K562 (cell line): ENCODE measurements around the gene HIP1R. TPM values are rescaled to one million over a fixed set of nuclear protein-coding genes. Genes with fewer than 3 reads are reported as not detected.

Source experiments
- ATF7 ChIP-seq: fragments of 450-650 bp; IDR thresholded peaks from 2 replicates; pipeline ENCODE4 v1.7.1; 2014; ENCODE audit warnings: mild to moderate bottlenecking, moderate library complexity
- GTF2A2 ChIP-seq: IDR thresholded peaks from 2 replicates; pipeline ENCODE4 v1.6.1; 2016; ENCODE audit warnings: mild to moderate bottlenecking, missing genetic modification characterization, missing compliant biosample characterization
- MAZ ChIP-seq, 2 experiments: fragments of 450-650 bp in 1 of 2; sonication (generic) in 1 of 2; formaldehyde crosslinking; IDR thresholded peaks in 1 of 2; conservative IDR thresholded peaks in 1 of 2; 2 replicates each; pipeline versions ENCODE4 v1.4.0 to v1.5.0; 2020; ENCODE audit warnings: mild to moderate bottlenecking in 1 of 2, missing genetic modification reagents in 1 of 2
- MTA1 ChIP-seq: fragments of 450-650 bp; IDR thresholded peaks from 2 replicates; pipeline ENCODE4 v1.6.1; 2017; ENCODE audit warnings: borderline replicate concordance
- PHTF2 ChIP-seq: fragments of 250-450 bp; sonication (Bioruptor Pico); IDR thresholded peaks from 2 replicates; pipeline ENCODE4 v1.5.0; 2021; ENCODE audit warnings: mild to moderate bottlenecking
- PML ChIP-seq: IDR thresholded peaks from 2 replicates; pipeline ENCODE4 v1.6.1; 2012; ENCODE audit warnings: low read length, inconsistent platforms
- PYGO2 ChIP-seq: fragments of 450-650 bp; IDR thresholded peaks from 2 replicates; pipeline ENCODE4 v1.6.1; 2016; ENCODE audit warnings: mild to moderate bottlenecking, missing genetic modification characterization, moderate library complexity, missing compliant biosample characterization
- SETDB1 ChIP-seq: IDR thresholded peaks from one replicate; pipeline ENCODE4 v1.6.1; 2012; ENCODE audit warnings: low read length, control low read depth, inconsistent platforms
- SIX5 ChIP-seq, 2 experiments: IDR thresholded peaks; 2 replicates each; pipeline ENCODE4 v1.6.1; 2011; ENCODE audit warnings: low read length in 2 of 2, borderline replicate concordance in 1 of 2, low read depth in 1 of 2, mild to moderate bottlenecking in 1 of 2, moderate library complexity in 1 of 2; ENCODE audit not compliant: insufficient read depth in 1 of 2
- STAG1 ChIP-seq: sonication (generic); formaldehyde crosslinking; IDR thresholded peaks from 2 replicates; pipeline ENCODE4 v1.5.0; 2020; ENCODE audit warnings: missing genetic modification reagents, borderline replicate concordance
- TBL1XR1 ChIP-seq, 2 experiments: IDR thresholded peaks; 2 replicates each; pipeline ENCODE4 v1.6.1; 2012; ENCODE audit warnings: improper control_type of control experiment in 2 of 2, low read length in 2 of 2, mild to moderate bottlenecking in 1 of 2
- ZFP30 ChIP-seq: fragments of 250-450 bp; sonication (Bioruptor Pico); IDR thresholded peaks from 2 replicates; pipeline ENCODE4 v1.8.0; 2022; ENCODE audit warnings: moderate library complexity, mild to moderate bottlenecking, inconsistent platforms, borderline replicate concordance
- ZNF232 ChIP-seq: sonication (generic); formaldehyde crosslinking; IDR thresholded peaks from 2 replicates; pipeline ENCODE4 v1.8.0; 2022; ENCODE audit warnings: mild to moderate bottlenecking, missing genetic modification reagents
- ZNF507 ChIP-seq: conservative IDR thresholded peaks from 2 replicates; pipeline ENCODE4 v1.6.1; 2017; ENCODE audit warnings: missing genetic modification characterization, missing compliant biosample characterization
- polyA plus RNA-seq, 8 experiments: library from polyadenylated mRNA; depleted of rRNA in 4 of 8; stranded (reverse) in 5 of 8; unstranded in 3 of 8; fragments of >200 nt; fragmentation: Nextera tagmentation in 2 of 8; fragmentation: Illumina TruSeq in 1 of 8; extraction: Ambion mirVana in 2 of 8; extraction: Trizol in 1 of 8; gene quantifications; 2 replicates each; pipeline versions ENCODE4 v1.2.1 to v1.2.3, GENCODE V29; 2011 to 2014; ENCODE audit warnings: inconsistent platforms in 1 of 8, missing spikeins in 1 of 8
- total RNA-seq, 7 experiments: library from RNA; depleted of rRNA in 6 of 7; stranded (reverse); fragments of >200 nt in 6 of 7; fragmentation: Illumina TruSeq in 2 of 7; extraction: Trizol in 2 of 7; gene quantifications; 2 replicates each; pipeline versions ENCODE4 v1.2.1 to v1.2.3, GENCODE V29; 2011 to 2021; ENCODE audit warnings: low replicate concordance in 1 of 7
- TF ChIP-seq, protein P1 (sequence below): fragments of 450-650 bp; IDR thresholded peaks from 2 replicates; pipeline ENCODE4 v1.6.1; 2016; ENCODE audit warnings: borderline replicate concordance
- TF ChIP-seq, protein P2 (sequence below), 2 experiments: IDR thresholded peaks; 2 replicates each; pipeline ENCODE4 v1.6.1; 2011; ENCODE audit warnings: borderline replicate concordance in 1 of 2, control low read depth in 1 of 2, low read depth in 1 of 2, low read length in 1 of 2, mild to moderate bottlenecking in 1 of 2, mixed read lengths in 1 of 2, moderate library complexity in 1 of 2; ENCODE audit not compliant: insufficient read depth in 1 of 2, insufficient read length in 1 of 2, poor library complexity in 1 of 2, severe bottlenecking in 1 of 2; ENCODE audit errors: extremely low read depth in 1 of 2
- TF ChIP-seq, protein P3 (sequence below): fragments of 200-400 bp; formaldehyde crosslinking; IDR thresholded peaks from 2 replicates; pipeline ENCODE4 v1.6.1; 2017; ENCODE audit warnings: mild to moderate bottlenecking, low read depth, low read length, moderate library complexity

The HIP1R gene
- total and polyA plus RNA-seq, 9 of the 15 experiments (the other 6 are each of a cell fraction or from before 2014, with no cell fraction given): 0.15 to 31.0 (median 14.2) TPM

DNA sequence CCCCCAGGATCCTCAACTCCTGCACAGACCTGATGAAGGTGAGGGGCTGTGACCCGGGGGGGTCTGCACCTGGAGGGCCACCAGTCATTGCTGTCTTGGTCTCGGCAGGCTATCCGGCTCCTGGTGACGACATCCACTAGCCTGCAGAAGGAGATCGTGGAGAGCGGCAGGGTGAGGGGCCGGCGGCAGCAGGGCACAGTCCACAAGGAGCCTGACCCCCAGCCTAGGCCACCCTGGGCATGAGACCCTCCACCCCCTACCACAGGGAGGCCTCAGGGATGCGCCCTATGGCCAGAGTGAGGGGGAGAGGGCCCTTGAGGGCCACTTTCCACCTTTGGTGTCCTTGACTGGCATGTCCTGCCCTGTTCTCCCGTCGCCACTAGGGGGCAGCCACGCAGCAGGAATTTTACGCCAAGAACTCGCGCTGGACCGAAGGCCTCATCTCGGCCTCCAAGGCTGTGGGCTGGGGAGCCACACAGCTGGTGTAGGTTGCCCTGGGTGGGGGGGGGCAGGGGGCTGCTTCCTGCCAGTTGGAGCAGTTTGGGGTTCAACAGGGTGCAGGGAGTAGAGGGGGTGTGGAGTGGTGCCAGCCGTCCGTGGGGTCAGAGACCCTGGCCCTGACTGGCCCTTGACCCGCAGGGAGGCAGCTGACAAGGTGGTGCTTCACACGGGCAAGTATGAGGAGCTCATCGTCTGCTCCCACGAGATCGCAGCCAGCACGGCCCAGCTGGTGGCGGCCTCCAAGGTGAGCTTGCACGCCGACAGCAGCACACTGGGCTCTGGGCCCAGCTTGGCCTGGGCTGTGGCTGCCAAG lies 25.0 kb downstream of the HIP1R start (continued):
- TF ChIP-seq, protein P1, sequence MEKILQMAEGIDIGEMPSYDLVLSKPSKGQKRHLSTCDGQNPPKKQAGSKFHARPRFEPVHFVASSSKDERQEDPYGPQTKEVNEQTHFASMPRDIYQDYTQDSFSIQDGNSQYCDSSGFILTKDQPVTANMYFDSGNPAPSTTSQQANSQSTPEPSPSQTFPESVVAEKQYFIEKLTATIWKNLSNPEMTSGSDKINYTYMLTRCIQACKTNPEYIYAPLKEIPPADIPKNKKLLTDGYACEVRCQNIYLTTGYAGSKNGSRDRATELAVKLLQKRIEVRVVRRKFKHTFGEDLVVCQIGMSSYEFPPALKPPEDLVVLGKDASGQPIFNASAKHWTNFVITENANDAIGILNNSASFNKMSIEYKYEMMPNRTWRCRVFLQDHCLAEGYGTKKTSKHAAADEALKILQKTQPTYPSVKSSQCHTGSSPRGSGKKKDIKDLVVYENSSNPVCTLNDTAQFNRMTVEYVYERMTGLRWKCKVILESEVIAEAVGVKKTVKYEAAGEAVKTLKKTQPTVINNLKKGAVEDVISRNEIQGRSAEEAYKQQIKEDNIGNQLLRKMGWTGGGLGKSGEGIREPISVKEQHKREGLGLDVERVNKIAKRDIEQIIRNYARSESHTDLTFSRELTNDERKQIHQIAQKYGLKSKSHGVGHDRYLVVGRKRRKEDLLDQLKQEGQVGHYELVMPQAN: no peak
- no peak for TF ChIP-seq TBL1XR1 (IDR thresholded peaks at IDR 0.05; ENCODE audit: low read length in 2 of 2)
- TF ChIP-seq, protein P2, sequence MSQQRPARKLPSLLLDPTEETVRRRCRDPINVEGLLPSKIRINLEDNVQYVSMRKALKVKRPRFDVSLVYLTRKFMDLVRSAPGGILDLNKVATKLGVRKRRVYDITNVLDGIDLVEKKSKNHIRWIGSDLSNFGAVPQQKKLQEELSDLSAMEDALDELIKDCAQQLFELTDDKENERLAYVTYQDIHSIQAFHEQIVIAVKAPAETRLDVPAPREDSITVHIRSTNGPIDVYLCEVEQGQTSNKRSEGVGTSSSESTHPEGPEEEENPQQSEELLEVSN (IDR thresholded peaks at IDR 0.05; ENCODE audit: borderline replicate concordance in 1 of 2, extremely low read depth in 1 of 2, insufficient read depth in 1 of 2, insufficient read length in 1 of 2, low read depth in 1 of 2, low read length in 1 of 2, poor library complexity in 1 of 2, severe bottlenecking in 1 of 2): no peak
- no peak for TF ChIP-seq ZFP30
- TF ChIP-seq PML: 0 out of 2 replicates have a peak, but pooled peaks have one; percentile 24
- TF ChIP-seq GTF2A2 (tag): no peak
- TF ChIP-seq MTA1: no peak
- TF ChIP-seq, protein P3, sequence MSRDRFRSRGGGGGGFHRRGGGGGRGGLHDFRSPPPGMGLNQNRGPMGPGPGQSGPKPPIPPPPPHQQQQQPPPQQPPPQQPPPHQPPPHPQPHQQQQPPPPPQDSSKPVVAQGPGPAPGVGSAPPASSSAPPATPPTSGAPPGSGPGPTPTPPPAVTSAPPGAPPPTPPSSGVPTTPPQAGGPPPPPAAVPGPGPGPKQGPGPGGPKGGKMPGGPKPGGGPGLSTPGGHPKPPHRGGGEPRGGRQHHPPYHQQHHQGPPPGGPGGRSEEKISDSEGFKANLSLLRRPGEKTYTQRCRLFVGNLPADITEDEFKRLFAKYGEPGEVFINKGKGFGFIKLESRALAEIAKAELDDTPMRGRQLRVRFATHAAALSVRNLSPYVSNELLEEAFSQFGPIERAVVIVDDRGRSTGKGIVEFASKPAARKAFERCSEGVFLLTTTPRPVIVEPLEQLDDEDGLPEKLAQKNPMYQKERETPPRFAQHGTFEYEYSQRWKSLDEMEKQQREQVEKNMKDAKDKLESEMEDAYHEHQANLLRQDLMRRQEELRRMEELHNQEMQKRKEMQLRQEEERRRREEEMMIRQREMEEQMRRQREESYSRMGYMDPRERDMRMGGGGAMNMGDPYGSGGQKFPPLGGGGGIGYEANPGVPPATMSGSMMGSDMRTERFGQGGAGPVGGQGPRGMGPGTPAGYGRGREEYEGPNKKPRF: no peak
- no peak for TF ChIP-seq SETDB1
- TF ChIP-seq PHTF2 (CRISPR knock-in tag): no peak
- TF ChIP-seq ZNF232 (CRISPR knock-in tag): no peak
- peak; percentile 89 for TF ChIP-seq STAG1 (CRISPR knock-in tag)
- TF ChIP-seq ZNF507 (tag): no peak
- TF ChIP-seq MAZ (CRISPR knock-in tag; conservative IDR thresholded peaks at IDR 0.05 in 1 of 2, IDR thresholded peaks at IDR 0.05 in 1 of 2): 0 out of 4 replicates have a peak, but pooled peaks of 1 of the 2 experiments have one; percentile 23
- no peak for TF ChIP-seq ATF7
- TF ChIP-seq SIX5 (IDR thresholded peaks at IDR 0.05; ENCODE audit: borderline replicate concordance in 1 of 2, insufficient read depth in 1 of 2, low read depth in 1 of 2, low read length in 2 of 2): no peak
- no peak for TF ChIP-seq PYGO2 (tag)
